Skeletal muscle tissue (tissue), 4 donors: ENCODE results near the gene TBC1D8. TPM values are rescaled to one million over a fixed set of nuclear protein-coding genes. Genes with fewer than 3 reads are reported as not detected.
A peak's percentile ranks its signal among the peaks of the same experiment; 100 is the strongest.
"Not testable (repeated sequence)": the region's sequence is repeated elsewhere in the genome, so short reads cannot be mapped to it uniquely, and the experiment has no call there.

ENCODE experiments used
- H3K27ac ChIP-seq: one replicate; pipeline ENCODE4 v1.7.0; 2013; ENCODE audit warnings: mild to moderate bottlenecking, low read depth, low read length, inconsistent platforms
- H3K27me3 ChIP-seq, 3 donors: one replicate each; pipeline ENCODE4 v1.7.0; 2013; ENCODE audit warnings: low read length in 3 of 3; ENCODE audit not compliant: control insufficient read depth in 3 of 3, insufficient read depth in 3 of 3
- H3K36me3 ChIP-seq, 3 donors: one replicate each; pipeline ENCODE4 v1.7.0; 2013; ENCODE audit warnings: low read length in 3 of 3; ENCODE audit not compliant: control insufficient read depth in 3 of 3, insufficient read depth in 3 of 3
- H3K4me1 ChIP-seq, 3 donors: one replicate each; pipeline ENCODE4 v1.7.0; 2013; ENCODE audit warnings: low read length in 3 of 3, mild to moderate bottlenecking in 3 of 3; ENCODE audit not compliant: control insufficient read depth in 3 of 3, insufficient read depth in 3 of 3
- H3K4me3 ChIP-seq, 3 donors: one replicate each; pipeline ENCODE4 v1.7.0; 2013; ENCODE audit warnings: low read length in 3 of 3
- H3K9ac ChIP-seq, 3 donors: one replicate each; pipeline ENCODE4 v1.7.0; 2013; ENCODE audit warnings: low read length in 3 of 3, mild to moderate bottlenecking in 3 of 3, moderate library complexity in 2 of 3, low read depth in 1 of 3
- H3K9me3 ChIP-seq, 3 donors: one replicate each; pipeline ENCODE4 v1.7.0; 2013; ENCODE audit warnings: low read length in 3 of 3; ENCODE audit not compliant: control insufficient read depth in 3 of 3
- total RNA-seq: library from RNA; depleted of rRNA; stranded (reverse); fragments of >200 nt; gene quantifications from one replicate; pipeline ENCODE4 v1.2.3, GENCODE V29; 2014
- donor health status: Osteomylitis.

Gene TBC1D8
- total RNA-seq, 1 donor from 2014 or later: 16.2 TPM

DNA sequence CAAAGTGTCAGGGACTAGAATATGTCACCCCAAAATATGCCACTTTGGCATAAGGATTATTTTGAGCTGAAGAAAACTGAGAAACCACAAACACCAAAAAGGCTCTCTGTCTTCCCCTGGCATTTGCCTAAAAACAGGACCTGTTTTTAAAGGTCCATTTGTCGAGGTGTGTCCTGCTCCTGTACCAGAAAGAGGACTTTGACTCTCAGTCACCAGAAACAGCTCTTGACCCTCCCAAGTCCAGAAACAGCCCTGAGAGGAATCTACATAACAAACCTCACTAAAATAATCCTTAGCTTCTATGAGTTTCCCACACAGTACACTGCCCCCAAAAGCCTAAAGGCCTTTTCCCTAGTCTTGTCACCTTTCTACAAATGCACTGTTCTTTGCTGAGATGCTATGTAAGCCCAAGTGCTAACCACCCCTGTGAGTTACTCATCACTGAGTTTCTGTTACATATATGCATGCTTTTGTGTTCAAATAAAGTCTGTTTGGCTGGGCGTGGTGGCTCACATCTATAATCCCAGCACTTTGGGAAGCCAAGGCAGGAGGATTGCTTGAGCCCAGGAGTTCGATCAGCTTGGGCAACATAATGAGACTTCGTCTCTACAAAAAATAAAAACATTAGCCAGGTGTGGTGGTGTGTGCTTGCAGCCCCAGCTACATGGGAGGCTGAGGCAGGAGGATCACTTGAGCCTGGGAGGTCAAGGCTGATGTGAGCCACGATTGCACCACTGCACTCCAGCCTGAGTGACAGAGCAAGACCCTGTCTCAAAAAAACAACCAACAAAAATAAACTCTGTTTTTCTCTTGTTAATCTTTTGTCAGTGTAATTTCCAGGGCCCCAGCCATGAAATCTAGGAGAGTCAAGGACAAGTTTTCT lies 93.9 kb downstream of the TBC1D8 start:
- Histone ChIP-seq H3K4me3 (no peak overlapping the region), H3K4me1 (peaks cover 0 to 25% (median 11%) of the 10 kb centered on the region in 3 donors), H3K27ac (no peak overlapping the region), H3K9me3 (no peaks in the 10 kb centered on the region), H3K27me3 (no peaks in the 10 kb centered on the region), H3K36me3 (peaks cover 17 to 25% (median 25%) of the 10 kb centered on the region in 3 donors), H3K9ac (no peak overlapping the region)

DNA sequence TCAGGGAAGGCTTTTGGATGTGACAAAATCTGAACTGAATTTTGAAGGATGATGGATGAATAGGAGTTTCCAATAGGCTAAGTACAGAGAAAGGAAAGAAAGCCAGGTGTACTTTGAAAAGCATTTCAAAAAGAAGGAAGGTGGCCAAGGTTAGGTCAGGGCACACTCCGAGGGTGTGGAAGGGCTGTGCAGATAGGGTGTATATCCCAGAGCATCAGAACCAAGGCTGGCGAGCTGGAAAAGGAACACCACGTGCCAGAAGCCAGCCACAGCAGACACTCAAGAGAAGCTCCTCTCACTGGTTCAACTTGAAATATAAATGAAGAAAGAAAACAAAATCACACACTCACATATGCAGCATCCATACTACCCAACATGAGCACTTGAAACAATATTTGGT lies 98.1 kb downstream of the TBC1D8 start:
- Histone ChIP-seq H3K27ac (no peak overlapping the region), H3K36me3 (peaks cover 26 to 39% (median 32%) of the 10 kb centered on the region in 3 donors), H3K9ac (no peak overlapping the region), H3K27me3 (no peaks in the 10 kb centered on the region), H3K4me1 (peaks cover 1 to 2% (median 2%) of the 10 kb centered on the region in 3 donors), H3K4me3 (no peak overlapping the region), H3K9me3 (no peaks in the 10 kb centered on the region)

DNA sequence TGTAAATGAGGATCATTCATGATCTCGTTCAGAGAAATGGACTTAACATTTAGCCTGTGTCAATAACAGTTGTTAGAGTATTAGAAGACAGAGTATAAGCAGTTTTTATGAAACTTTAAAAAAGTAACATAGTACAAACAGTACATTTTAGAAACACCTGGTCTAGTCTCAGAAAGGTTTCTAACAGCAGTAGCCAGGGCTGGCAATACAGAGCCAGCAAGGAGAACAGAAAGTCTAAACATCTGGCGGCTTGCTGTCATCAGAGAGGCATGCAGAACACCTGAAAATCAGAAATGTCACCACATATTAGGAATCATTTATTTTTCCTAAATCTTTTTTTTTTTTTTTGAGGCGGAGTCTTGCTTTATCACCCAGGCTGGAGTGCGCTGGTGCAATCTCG lies 99.0 kb downstream of the TBC1D8 start:
- no peak overlapping the region for H3K9ac ChIP-seq
- peaks cover 10 to 12% (median 11%) of the 10 kb centered on the region in 3 donors for H3K4me1 ChIP-seq
- H3K9me3 ChIP-seq: no peaks in the 10 kb centered on the region
- H3K27ac ChIP-seq: no peak overlapping the region
- H3K4me3 ChIP-seq: no peak overlapping the region
- H3K27me3 ChIP-seq: no peaks in the 10 kb centered on the region
- H3K36me3 ChIP-seq: peaks cover 22 to 34% (median 24%) of the 10 kb centered on the region in 3 donors

GRCh38 chr2:101050886-101051285 lies 100.3 kb downstream of the TBC1D8 start:
- H3K4me3 ChIP-seq, H3K9ac ChIP-seq, H3K27ac ChIP-seq, H3K27me3 ChIP-seq, H3K9me3 ChIP-seq: not testable (repeated sequence)
- peaks cover 10 to 15% (median 14%) of the 10 kb centered on the region in 3 donors for H3K4me1 ChIP-seq
- H3K36me3 ChIP-seq: peaks cover 20 to 33% (median 26%) of the 10 kb centered on the region in 3 donors

GRCh38 chr2:101048756-101049155 lies 102.4 kb downstream of the TBC1D8 start:
- Histone ChIP-seq H3K36me3 (peaks cover 14 to 29% (median 24%) of the 10 kb centered on the region in 3 donors), H3K9me3 (no peaks in the 10 kb centered on the region), H3K27me3 (no peaks in the 10 kb centered on the region), H3K4me3 (no peak overlapping the region), H3K9ac (no peak overlapping the region), H3K4me1 (peaks cover 10 to 15% (median 14%) of the 10 kb centered on the region in 3 donors), H3K27ac (no peak overlapping the region)

- peak overlapping the region in 1 of 3 donors; percentile 51 for H3K9ac ChIP-seq
- H3K27ac ChIP-seq: peak overlapping the region; percentile 28
- no peak overlapping the region for H3K4me3 ChIP-seq
- peaks cover 10 to 15% (median 14%) of the 10 kb centered on the region in 3 donors for H3K4me1 ChIP-seq
- peaks cover 17 to 28% (median 19%) of the 10 kb centered on the region in 3 donors for H3K36me3 ChIP-seq
- no peaks in the 10 kb centered on the region for H3K27me3 ChIP-seq
- no peaks in the 10 kb centered on the region for H3K9me3 ChIP-seq
Measured at GRCh38 chr2:101047774-101048173, 103.4 kb downstream of the TBC1D8 start.

DNA sequence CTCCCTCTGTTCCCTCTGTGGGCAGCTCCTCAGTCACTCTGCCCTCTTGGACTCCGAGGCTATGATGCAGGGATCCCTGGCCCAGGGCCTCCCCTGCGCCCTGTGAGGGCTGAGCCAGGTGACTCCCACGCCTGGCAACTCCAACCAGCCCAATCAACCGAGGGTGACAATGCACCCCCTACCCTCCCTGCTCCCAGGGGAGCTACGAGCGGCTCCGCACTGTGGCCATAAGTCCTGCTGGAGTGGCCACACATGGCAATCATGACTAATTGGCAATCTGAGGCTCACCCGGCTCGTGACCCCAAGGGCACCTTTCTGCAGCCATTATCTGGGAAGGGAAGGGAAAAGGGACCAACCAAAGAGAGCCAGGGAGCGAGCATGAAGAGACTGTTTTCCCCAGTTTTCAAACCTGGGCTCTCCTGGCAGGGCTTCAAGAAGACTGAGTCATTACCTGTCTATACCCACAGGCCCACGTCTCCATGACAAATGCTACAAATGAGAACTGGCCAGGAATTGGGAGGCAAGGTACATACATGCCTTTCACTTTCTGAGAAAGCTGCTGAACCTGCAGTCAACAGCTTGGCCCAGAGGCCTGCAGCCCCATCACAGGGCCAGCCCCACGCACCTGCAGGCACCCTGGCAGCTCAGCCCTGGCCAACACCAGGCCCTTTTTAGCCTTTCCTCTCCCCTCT lies 104.0 kb downstream of the TBC1D8 start:
- H3K27me3 ChIP-seq: no peaks in the 10 kb centered on the region

GRCh38 chr2:101045330-101045729 lies 105.9 kb downstream of the TBC1D8 start:
- Histone ChIP-seq H3K27me3 (no peaks in the 10 kb centered on the region), H3K4me1 (peaks cover 10 to 15% (median 14%) of the 10 kb centered on the region in 3 donors), H3K4me3 (no peak overlapping the region), H3K9me3 (no peaks in the 10 kb centered on the region), H3K36me3 (peaks cover 13 to 22% (median 15%) of the 10 kb centered on the region in 3 donors), H3K27ac (no peak overlapping the region), H3K9ac (no peak overlapping the region)

More for the DNA sequence above, 104.0 kb downstream of the TBC1D8 start:
- H3K27ac ChIP-seq: peak overlapping the region; percentile 28
- no peak overlapping the region for H3K4me3 ChIP-seq
- peak overlapping the region in 1 of 3 donors; percentile 0 for H3K9ac ChIP-seq
- no peaks in the 10 kb centered on the region for H3K9me3 ChIP-seq
- H3K36me3 ChIP-seq: peaks cover 17 to 28% (median 17%) of the 10 kb centered on the region in 3 donors
- H3K4me1 ChIP-seq: peaks cover 10 to 15% (median 14%) of the 10 kb centered on the region in 3 donors

DNA sequence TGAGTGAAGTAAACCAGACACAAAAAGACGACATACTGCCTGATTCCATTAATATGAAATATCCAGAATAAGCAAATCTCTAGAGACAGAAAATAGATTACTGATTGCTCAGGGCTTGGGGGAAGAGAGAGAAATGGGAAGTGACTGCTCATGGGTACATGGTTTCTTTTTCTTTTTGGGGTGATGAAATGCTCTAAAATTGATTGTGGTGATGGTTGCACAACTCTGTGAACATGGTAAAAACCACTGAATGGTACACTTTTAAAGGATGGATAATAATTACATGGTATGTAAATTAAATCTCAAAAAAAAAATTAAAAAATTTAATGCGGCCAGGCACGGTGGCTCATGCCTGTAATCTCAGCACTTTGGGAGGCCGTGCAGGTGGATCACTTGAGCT lies 109.8 kb downstream of the TBC1D8 start:
- Histone ChIP-seq H3K4me1 (no peaks in the 10 kb centered on the region), H3K36me3 (peaks cover 30 to 41% (median 34%) of the 10 kb centered on the region in 3 donors), H3K9me3 (no peaks in the 10 kb centered on the region), H3K27me3 (no peaks in the 10 kb centered on the region), H3K9ac (no peak overlapping the region), H3K4me3 (no peak overlapping the region), H3K27ac (no peak overlapping the region)

DNA sequence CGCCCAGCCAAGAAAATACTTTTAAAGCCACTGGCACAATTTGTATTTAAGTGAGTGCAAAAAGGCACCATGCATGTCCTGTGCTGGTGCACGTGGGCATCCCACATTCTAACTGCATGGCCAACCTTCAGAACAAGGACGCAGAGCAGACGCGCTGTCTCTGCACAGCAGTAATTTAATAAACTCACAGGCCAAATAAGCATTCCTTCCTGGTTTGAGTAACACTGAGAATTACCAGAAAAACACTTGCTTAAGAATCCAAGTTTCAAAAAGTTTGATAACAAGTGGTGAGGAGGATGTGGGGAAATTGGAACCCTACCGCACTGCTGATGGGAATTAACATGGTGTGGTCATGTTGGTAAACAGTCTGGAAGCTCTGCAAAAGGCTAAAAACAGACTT lies 110.4 kb downstream of the TBC1D8 start:
- H3K4me3 ChIP-seq: no peak overlapping the region
- H3K27ac ChIP-seq: no peak overlapping the region
- no peaks in the 10 kb centered on the region for H3K4me1 ChIP-seq
- no peaks in the 10 kb centered on the region for H3K9me3 ChIP-seq
- H3K9ac ChIP-seq: no peak overlapping the region
- peaks cover 30 to 44% (median 36%) of the 10 kb centered on the region in 3 donors for H3K36me3 ChIP-seq
- H3K27me3 ChIP-seq: no peaks in the 10 kb centered on the region
